ENCODE results near the gene KATNB1. TPM values are rescaled to one million over a fixed set of nuclear protein-coding genes. Genes with fewer than 3 reads are reported as not detected.

KATNB1 gene
- total RNA-seq, 1 donor from 2014 or later = 34.7 TPM

- H3K4me3 ChIP-seq (ENCODE audit: low read depth, low read length) = no peak overlapping the region
- DNase-seq (ENCODE audit: low read depth) = no peak
- no peak for TF ChIP-seq CTCF (conservative IDR thresholded peaks at IDR 0.05; ENCODE audit: low read depth, low read length)
Measured at GRCh38 chr16:57760357-57761160, 25.0 kb downstream of the KATNB1 start.

- no peak for TF ChIP-seq CTCF (conservative IDR thresholded peaks at IDR 0.05; ENCODE audit: low read depth, low read length)
- no peak overlapping the region for H3K4me3 ChIP-seq (ENCODE audit: low read depth, low read length)
- no peak for DNase-seq (ENCODE audit: low read depth)
Measured at GRCh38 chr16:57761301-57761700, 25.7 kb downstream of the KATNB1 start.

GRCh38 chr16:57761957-57762356, 26.4 kb downstream of the KATNB1 start:
- no peak for DNase-seq (ENCODE audit: low read depth)
- no peak for TF ChIP-seq CTCF (conservative IDR thresholded peaks at IDR 0.05; ENCODE audit: low read depth, low read length)
- H3K4me3 ChIP-seq (ENCODE audit: low read depth, low read length) = no peak overlapping the region

GRCh38 chr16:57762365-57763040, 26.9 kb downstream of the KATNB1 start:
- H3K4me3 ChIP-seq (ENCODE audit: low read depth, low read length) = no peak overlapping the region
- no peak for TF ChIP-seq CTCF (conservative IDR thresholded peaks at IDR 0.05; ENCODE audit: low read depth, low read length)
- no peak for DNase-seq (ENCODE audit: low read depth)

GRCh38 chr16:57763285-57764005, 27.9 kb downstream of the KATNB1 start:
- no peak overlapping the region for H3K4me3 ChIP-seq (ENCODE audit: low read depth, low read length)
- DNase-seq (ENCODE audit: low read depth) = no peak
- no peak for TF ChIP-seq CTCF (conservative IDR thresholded peaks at IDR 0.05; ENCODE audit: low read depth, low read length)

GRCh38 chr16:57764006-57764340, 28.4 kb downstream of the KATNB1 start:
- no peak for TF ChIP-seq CTCF (conservative IDR thresholded peaks at IDR 0.05; ENCODE audit: low read depth, low read length)
- no peak for DNase-seq (ENCODE audit: low read depth)
- no peak overlapping the region for H3K4me3 ChIP-seq (ENCODE audit: low read depth, low read length)

All from epithelial cell of proximal tubule (primary cell).